ENCODE data around the gene GTSF1L.

GRCh38 chr20:43744151-43744611 is 17.4 kb upstream of the GTSF1L start:
- TF ChIP-seq CTCF (IDR thresholded peaks at IDR 0.05) (no peak), EZH2 (IDR thresholded peaks at IDR 0.05) (no peak)

All from neural progenitor cell (in vitro differentiated cells).